HEK293 (cell line): ENCODE measurements around the gene TUBGCP6.
A peak's percentile ranks its signal among the peaks of the same experiment; 100 is the strongest.

Source experiments
- CTCF ChIA-PET: fragments of 350-600 bp; formaldehyde crosslinking; extraction: SDS; loops from one replicate; lab custom pipeline; 2021; ENCODE audit warnings: antibody characterized with exemption; lab: Yijun Ruan, JAX
- POLR2A ChIA-PET: fragments of 300-600 bp; formaldehyde crosslinking; extraction: SDS; loops from one replicate; lab custom pipeline; 2020; ENCODE audit warnings: antibody characterized with exemption, inconsistent platforms; lab: Yijun Ruan, JAX
- H3K27ac ChIP-seq: fragments of 200-500 bp; sonication (Bioruptor generic); 2 replicates; pipeline ENCODE4 v1.5.1; 2014; ENCODE audit warnings: low read depth, low read length, control low read depth, inconsistent platforms; ENCODE audit errors: extremely low read depth
- H3K36me3 ChIP-seq, 2 experiments: fragments of 200-500 bp in 1 of 2; sonication (Bioruptor generic) in 1 of 2; 1 replicate in 1 of 2; 2 replicates in 1 of 2; pipeline ENCODE4 v1.5.1; 2014 to 2017; ENCODE audit warnings: inconsistent platforms in 2 of 2, low read length in 2 of 2; ENCODE audit not compliant: control insufficient read depth in 2 of 2, insufficient read depth in 1 of 2
- H3K4me1 ChIP-seq: fragments of 200-500 bp; sonication (Bioruptor generic); 2 replicates; pipeline ENCODE4 v1.5.1; 2014; ENCODE audit warnings: mild to moderate bottlenecking, low read length, inconsistent platforms; ENCODE audit not compliant: control insufficient read depth, insufficient read depth
- H3K4me3 ChIP-seq: 2 replicates; pipeline ENCODE4 v1.5.1; 2011; ENCODE audit warnings: low read depth, mild to moderate bottlenecking, control low read depth, low read length, moderate library complexity
- H3K9me3 ChIP-seq: fragments of 200-500 bp; sonication (Bioruptor generic); 2 replicates; pipeline ENCODE4 v1.5.1; 2014; ENCODE audit warnings: low read depth, low read length, inconsistent platforms; ENCODE audit not compliant: control insufficient read depth, insufficient read depth
- KLF10 ChIP-seq: fragments of 450-650 bp; IDR thresholded peaks from 2 replicates; pipeline ENCODE4 v1.5.1; 2018; ENCODE audit warnings: missing biosample characterization, mild to moderate bottlenecking, missing genetic modification characterization
- WT1 ChIP-seq: fragments of 450-650 bp; formaldehyde crosslinking; IDR thresholded peaks from 2 replicates; pipeline ENCODE4 v1.5.1; 2016; ENCODE audit warnings: missing biosample characterization, missing genetic modification characterization
- YY1 ChIP-seq: fragments of 450-650 bp; formaldehyde crosslinking; IDR thresholded peaks from 2 replicates; pipeline ENCODE4 v1.5.1; 2018; ENCODE audit warnings: missing biosample characterization, missing genetic modification characterization
- YY2 ChIP-seq: fragments of 450-650 bp; formaldehyde crosslinking; IDR thresholded peaks from 2 replicates; pipeline ENCODE4 v1.5.1; 2016; ENCODE audit warnings: missing biosample characterization, missing genetic modification characterization
- ZNF133 ChIP-seq: fragments of 450-650 bp; formaldehyde crosslinking; IDR thresholded peaks from 2 replicates; pipeline ENCODE4 v1.5.1; 2016; ENCODE audit warnings: missing biosample characterization, missing genetic modification characterization
- ZNF169 ChIP-seq: fragments of 450-650 bp; formaldehyde crosslinking; IDR thresholded peaks from 2 replicates; pipeline ENCODE4 v1.5.1; 2016; ENCODE audit warnings: missing biosample characterization, missing genetic modification characterization
- ZNF266 ChIP-seq: fragments of 450-650 bp; formaldehyde crosslinking; IDR thresholded peaks from 2 replicates; pipeline ENCODE4 v1.5.1; 2016; ENCODE audit warnings: missing biosample characterization, missing genetic modification characterization, low read depth
- ZNF274 ChIP-seq, 2 experiments: fragments of 200-500 bp in 1 of 2; fragments of 450-650 bp in 1 of 2; sonication (Bioruptor generic) in 1 of 2; formaldehyde crosslinking in 1 of 2; IDR thresholded peaks; 2 replicates each; pipeline versions ENCODE4 v1.5.1 to v1.6.1; 2014 to 2016; ENCODE audit warnings: borderline replicate concordance in 1 of 2, inconsistent platforms in 1 of 2, low read length in 1 of 2, missing biosample characterization in 1 of 2, missing genetic modification characterization in 1 of 2
- ZNF473 ChIP-seq: fragments of 450-650 bp; formaldehyde crosslinking; IDR thresholded peaks from 2 replicates; pipeline ENCODE4 v1.5.1; 2017; ENCODE audit warnings: missing biosample characterization, missing genetic modification characterization
- ZNF514 ChIP-seq: fragments of 450-650 bp; formaldehyde crosslinking; IDR thresholded peaks from 2 replicates; pipeline ENCODE4 v1.5.1; 2016; ENCODE audit warnings: missing biosample characterization, missing genetic modification characterization
- ZNF626 ChIP-seq: fragments of 450-650 bp; sonication (Bioruptor Pico); formaldehyde crosslinking; IDR thresholded peaks from 2 replicates; pipeline ENCODE4 v1.5.1; 2018; ENCODE audit warnings: missing biosample characterization, missing genetic modification characterization, inconsistent platforms
- ZNF777 ChIP-seq: fragments of 450-650 bp; formaldehyde crosslinking; IDR thresholded peaks from 2 replicates; pipeline ENCODE4 v1.5.1; 2017; ENCODE audit warnings: missing biosample characterization, missing genetic modification characterization, borderline replicate concordance
- TF ChIP-seq, protein P1 (sequence below): fragments of 450-650 bp; formaldehyde crosslinking; IDR thresholded peaks from 2 replicates; pipeline ENCODE4 v1.5.1; 2016; ENCODE audit warnings: missing biosample characterization, missing genetic modification characterization
- TF ChIP-seq, protein P2 (sequence below): fragments of 450-650 bp; formaldehyde crosslinking; IDR thresholded peaks from 2 replicates; pipeline ENCODE4 v1.5.1; 2016; ENCODE audit warnings: missing biosample characterization, missing genetic modification characterization
- TF ChIP-seq, protein P3 (sequence below): fragments of 450-650 bp; formaldehyde crosslinking; optimal IDR thresholded peaks from 2 replicates; pipeline ENCODE3; 2016; ENCODE audit warnings: missing biosample characterization, mild to moderate bottlenecking, missing genetic modification characterization

Gene TUBGCP6

DNA sequence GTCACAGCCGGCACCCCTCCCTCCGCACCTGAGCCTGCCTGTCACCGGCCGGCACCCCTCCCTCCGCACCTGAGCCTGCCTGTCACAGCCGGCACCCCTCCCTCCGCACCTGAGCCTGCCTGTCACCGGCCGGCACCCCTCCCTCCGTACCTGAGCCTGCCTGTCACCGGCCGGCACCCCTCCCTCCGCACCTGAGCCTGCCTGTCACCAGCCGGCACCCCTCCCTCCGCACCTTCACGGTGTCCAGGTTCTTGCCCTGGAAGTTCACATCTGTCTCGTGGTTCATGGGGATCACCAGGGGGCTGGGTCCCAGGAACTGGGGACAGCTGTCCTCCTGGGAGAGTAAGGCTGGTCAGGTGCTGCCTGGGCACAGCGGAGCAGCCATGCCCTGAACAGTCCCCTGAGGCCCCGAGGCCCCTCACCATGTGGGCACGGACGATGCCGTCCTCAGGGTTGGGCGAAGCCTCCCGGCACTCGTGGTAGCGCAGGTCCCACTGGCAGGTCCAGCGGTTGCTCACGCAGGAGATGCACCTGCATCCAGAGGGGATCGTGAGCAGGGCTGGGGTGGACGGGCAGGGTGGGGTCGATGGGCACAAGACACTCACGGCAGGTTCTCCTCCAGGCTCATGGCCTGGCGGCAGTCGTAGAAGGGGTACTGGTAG lies 40.9 kb upstream of the TUBGCP6 start:
- POLR2A ChIA-PET = no interaction called here
- CTCF ChIA-PET = interaction anchor here (1.0 kb wide), 1 partner anchor 13 kb away, joined by 5 read pairs; no protein-coding TSS in a partner anchor
- Histone ChIP-seq H3K4me1 (no peaks in the 10 kb centered on the region), H3K27ac (no peak overlapping the region), H3K9me3 (no peaks in the 10 kb centered on the region), H3K36me3 (peaks cover 0 to 93% of the 10 kb centered on the region in 2 experiments; a peak in 1 of 3 replicates), H3K4me3 (no peak overlapping the region)
- TF ChIP-seq WT1 = no peak
- TF ChIP-seq, protein P1, sequence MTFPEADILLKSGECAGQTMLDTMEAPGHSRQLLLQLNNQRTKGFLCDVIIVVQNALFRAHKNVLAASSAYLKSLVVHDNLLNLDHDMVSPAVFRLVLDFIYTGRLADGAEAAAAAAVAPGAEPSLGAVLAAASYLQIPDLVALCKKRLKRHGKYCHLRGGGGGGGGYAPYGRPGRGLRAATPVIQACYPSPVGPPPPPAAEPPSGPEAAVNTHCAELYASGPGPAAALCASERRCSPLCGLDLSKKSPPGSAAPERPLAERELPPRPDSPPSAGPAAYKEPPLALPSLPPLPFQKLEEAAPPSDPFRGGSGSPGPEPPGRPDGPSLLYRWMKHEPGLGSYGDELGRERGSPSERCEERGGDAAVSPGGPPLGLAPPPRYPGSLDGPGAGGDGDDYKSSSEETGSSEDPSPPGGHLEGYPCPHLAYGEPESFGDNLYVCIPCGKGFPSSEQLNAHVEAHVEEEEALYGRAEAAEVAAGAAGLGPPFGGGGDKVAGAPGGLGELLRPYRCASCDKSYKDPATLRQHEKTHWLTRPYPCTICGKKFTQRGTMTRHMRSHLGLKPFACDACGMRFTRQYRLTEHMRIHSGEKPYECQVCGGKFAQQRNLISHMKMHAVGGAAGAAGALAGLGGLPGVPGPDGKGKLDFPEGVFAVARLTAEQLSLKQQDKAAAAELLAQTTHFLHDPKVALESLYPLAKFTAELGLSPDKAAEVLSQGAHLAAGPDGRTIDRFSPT (tag by site-specific recombination) = peak; percentile 56; the same call in 1 of the 2 replicates

DNA sequence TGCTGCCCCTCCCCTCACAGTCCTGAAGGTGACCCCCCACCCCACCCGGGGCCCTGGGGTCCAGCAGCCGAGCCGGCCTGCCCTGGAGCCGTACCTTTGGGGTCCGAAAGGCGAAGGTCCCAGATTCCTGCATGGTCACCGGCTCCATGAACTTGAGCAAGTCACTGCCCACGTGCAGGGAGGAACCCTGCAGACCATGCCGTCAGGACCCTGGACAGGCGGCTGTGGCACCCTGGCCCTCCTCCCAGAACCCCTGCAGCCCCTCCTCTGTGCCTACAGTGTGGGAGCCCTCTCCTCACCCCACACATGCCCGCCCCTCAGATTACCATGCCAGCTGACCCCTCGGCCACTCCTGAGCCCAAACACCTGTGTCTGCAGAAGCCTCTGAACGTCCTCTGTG lies 39.7 kb upstream of the TUBGCP6 start:
- H3K4me3 ChIP-seq = no peak overlapping the region
- TF ChIP-seq ZNF133 (tag by site-specific recombination) (no peak), YY2 (tag by site-specific recombination) (no peak), YY1 (tag by site-specific recombination) (no peak), ZNF514 (tag by site-specific recombination) (no peak)
- TF ChIP-seq, protein P2, sequence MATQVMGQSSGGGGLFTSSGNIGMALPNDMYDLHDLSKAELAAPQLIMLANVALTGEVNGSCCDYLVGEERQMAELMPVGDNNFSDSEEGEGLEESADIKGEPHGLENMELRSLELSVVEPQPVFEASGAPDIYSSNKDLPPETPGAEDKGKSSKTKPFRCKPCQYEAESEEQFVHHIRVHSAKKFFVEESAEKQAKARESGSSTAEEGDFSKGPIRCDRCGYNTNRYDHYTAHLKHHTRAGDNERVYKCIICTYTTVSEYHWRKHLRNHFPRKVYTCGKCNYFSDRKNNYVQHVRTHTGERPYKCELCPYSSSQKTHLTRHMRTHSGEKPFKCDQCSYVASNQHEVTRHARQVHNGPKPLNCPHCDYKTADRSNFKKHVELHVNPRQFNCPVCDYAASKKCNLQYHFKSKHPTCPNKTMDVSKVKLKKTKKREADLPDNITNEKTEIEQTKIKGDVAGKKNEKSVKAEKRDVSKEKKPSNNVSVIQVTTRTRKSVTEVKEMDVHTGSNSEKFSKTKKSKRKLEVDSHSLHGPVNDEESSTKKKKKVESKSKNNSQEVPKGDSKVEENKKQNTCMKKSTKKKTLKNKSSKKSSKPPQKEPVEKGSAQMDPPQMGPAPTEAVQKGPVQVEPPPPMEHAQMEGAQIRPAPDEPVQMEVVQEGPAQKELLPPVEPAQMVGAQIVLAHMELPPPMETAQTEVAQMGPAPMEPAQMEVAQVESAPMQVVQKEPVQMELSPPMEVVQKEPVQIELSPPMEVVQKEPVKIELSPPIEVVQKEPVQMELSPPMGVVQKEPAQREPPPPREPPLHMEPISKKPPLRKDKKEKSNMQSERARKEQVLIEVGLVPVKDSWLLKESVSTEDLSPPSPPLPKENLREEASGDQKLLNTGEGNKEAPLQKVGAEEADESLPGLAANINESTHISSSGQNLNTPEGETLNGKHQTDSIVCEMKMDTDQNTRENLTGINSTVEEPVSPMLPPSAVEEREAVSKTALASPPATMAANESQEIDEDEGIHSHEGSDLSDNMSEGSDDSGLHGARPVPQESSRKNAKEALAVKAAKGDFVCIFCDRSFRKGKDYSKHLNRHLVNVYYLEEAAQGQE (tag by site-specific recombination) = 0 out of 2 replicates have a peak, but pooled peaks have one; percentile 43
- TF ChIP-seq, protein P1 (tag by site-specific recombination) = peak; percentile 47
- TF ChIP-seq, all 188 proteins: peak for 2
- ChIA-PET CTCF (no interaction called here), POLR2A (no interaction called here)
- no peak overlapping the region for H3K27ac ChIP-seq
- H3K36me3 ChIP-seq = peaks cover 0 to 93% of the 10 kb centered on the region in 2 experiments; a peak in 1 of 3 replicates
- H3K9me3 ChIP-seq = no peaks in the 10 kb centered on the region
- H3K4me1 ChIP-seq = no peaks in the 10 kb centered on the region

DNA sequence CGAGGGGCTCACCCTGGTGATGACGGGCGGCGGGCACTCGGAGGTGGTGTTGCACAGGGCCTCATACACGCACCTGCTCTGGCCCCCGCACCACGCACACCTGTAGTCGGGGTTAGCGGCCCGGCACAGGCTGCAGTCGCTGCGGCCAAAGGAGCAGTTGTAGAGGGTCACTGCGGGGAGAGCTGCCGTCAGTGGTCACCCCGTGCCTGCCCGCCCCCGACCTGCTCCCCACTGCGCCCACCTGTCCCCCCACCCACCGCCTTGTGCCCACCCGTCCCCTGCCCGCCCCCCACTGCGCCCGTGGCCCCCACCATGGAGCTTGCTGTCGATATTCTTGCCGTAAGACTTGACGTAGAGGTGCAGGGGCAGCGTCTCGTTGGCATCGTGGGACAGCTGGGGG lies 39.0 kb upstream of the TUBGCP6 start:
- Histone ChIP-seq H3K4me1 (no peaks in the 10 kb centered on the region), H3K9me3 (no peaks in the 10 kb centered on the region), H3K27ac (no peak overlapping the region), H3K4me3 (no peak overlapping the region), H3K36me3 (peaks cover 0 to 93% of the 10 kb centered on the region in 2 experiments; a peak in 2 of 3 replicates)
- POLR2A ChIA-PET = no interaction called here
- CTCF ChIA-PET = no interaction called here
- TF ChIP-seq, protein P3, sequence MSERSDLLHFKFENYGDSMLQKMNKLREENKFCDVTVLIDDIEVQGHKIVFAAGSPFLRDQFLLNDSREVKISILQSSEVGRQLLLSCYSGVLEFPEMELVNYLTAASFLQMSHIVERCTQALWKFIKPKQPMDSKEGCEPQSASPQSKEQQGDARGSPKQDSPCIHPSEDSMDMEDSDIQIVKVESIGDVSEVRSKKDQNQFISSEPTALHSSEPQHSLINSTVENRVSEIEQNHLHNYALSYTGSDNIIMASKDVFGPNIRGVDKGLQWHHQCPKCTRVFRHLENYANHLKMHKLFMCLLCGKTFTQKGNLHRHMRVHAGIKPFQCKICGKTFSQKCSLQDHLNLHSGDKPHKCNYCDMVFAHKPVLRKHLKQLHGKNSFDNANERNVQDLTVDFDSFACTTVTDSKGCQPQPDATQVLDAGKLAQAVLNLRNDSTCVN (tag by site-specific recombination) = no peak
- TF ChIP-seq ZNF473 (tag by site-specific recombination) = no peak
- TF ChIP-seq ZNF274 (IDR thresholded peaks at IDR 0.05; ENCODE audit: low read length) = no peak
- no peak for TF ChIP-seq ZNF274 (tag by site-specific recombination; IDR thresholded peaks at IDR 0.05; ENCODE audit: borderline replicate concordance)
- no peak for TF ChIP-seq ZNF626 (tag by site-specific recombination)
- no peak for TF ChIP-seq KLF10 (tag by site-specific recombination)
- TF ChIP-seq ZNF169 (tag by site-specific recombination) = no peak
- no peak for TF ChIP-seq ZNF777
- no peak for TF ChIP-seq ZNF266
